ENCODE data around the gene HORMAD2. TPM values are rescaled to one million over a fixed set of nuclear protein-coding genes. Genes with fewer than 3 reads are reported as not detected.
"Not testable (repeated sequence)": the region's sequence is repeated elsewhere in the genome, so short reads cannot be mapped to it uniquely, and the experiment has no call there.

The HORMAD2 gene
- total RNA-seq, 1 experiment from 2014 or later, result not detected

GRCh38 chr22:30054764-30055069, 25.5 kb upstream of the HORMAD2 start:
- no peak for DNase-seq (ENCODE audit: extremely low read depth, low read depth)

- DNase-seq (ENCODE audit: extremely low read depth, low read depth), result no peak
Observed at GRCh38 chr22:30056015-30056414, 24.2 kb upstream of the HORMAD2 start.

GRCh38 chr22:30057375-30057774, 22.9 kb upstream of the HORMAD2 start:
- no peak for DNase-seq (ENCODE audit: extremely low read depth, low read depth)

GRCh38 chr22:30059346-30060020, 20.8 kb upstream of the HORMAD2 start:
- not testable (repeated sequence) for DNase-seq (ENCODE audit: extremely low read depth, low read depth)

DNA sequence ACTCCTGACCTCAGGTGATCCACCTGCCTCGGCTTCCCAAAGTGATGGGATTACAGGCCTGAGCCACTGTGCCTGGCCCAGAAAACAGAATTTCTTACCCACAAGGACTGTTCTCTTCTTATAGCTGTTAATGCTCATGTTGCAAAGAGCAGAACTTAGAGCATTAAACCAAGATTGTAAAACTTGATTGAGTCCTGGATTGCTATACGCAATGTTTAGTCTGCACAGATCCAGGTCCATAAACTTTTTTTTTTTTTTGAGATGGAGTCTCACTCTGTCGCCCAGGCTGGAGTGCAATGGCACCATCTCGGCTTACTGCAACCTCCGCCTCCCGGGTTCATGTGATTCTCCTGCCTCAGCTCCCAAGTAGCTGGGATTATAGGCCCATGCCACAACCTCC, 19.2 kb upstream of the HORMAD2 start:
- not testable (repeated sequence) for DNase-seq (ENCODE audit: extremely low read depth, low read depth)

- no peak for DNase-seq (ENCODE audit: extremely low read depth, low read depth)
Observed at GRCh38 chr22:30062259-30062658, 18.0 kb upstream of the HORMAD2 start.

DNA sequence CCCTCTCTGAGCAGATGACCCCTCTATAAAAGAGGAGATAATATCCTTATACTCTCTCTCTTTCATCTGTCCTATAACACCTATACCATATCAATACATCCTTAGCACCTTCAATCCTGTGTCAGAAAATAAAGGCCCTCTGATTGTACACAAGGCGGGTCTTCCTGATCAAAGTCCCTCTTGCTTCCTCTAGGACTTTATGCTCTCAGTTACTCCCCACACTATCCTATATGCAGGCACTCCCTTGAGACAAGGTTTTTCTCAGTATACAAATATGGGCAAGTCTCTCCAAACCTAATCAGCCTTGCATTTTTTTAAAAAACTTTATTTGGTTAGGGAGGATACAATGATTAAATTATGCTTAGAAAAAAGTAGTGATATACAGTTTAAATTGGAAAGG, 17.3 kb upstream of the HORMAD2 start:
- no peak for DNase-seq (ENCODE audit: extremely low read depth, low read depth)

DNA sequence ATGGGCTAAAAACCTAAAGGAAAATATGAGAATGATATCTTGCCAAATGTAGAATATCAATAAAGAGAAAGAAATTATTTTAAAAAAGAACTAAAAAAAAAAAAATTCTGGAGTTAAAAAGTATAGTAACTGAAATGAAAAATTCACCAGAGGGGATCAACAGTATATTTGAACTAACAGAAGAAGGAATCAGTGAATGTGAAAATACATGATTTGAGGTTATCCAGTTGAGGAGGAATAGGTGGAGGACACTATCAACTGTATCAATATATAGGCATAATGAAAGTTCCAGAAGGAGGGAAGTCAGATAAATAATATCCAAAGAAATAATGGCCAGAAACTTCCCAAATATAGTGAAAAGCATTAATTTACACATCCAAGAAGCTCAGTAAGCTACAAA, 16.1 kb upstream of the HORMAD2 start:
- no peak for DNase-seq (ENCODE audit: extremely low read depth, low read depth)

DNA sequence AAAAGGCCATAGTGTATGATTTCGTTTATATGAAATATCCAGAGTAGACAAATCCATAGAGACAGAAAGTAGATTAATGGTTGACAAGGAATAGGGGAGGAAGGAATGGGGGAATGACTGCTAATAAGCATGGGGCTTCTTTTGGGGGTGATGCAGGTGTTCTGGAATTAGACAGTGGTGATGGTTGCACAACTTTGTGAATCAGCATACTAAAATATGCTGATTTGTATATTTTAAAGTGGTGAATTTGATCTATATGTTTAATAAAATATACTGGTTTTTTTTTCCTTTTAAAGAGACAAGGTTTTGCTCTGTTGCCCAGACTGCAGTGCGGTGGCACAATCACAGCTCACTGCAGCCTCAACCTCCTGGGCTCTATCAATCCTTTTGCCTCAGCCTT, 6.5 kb upstream of the HORMAD2 start:
- no peak for DNase-seq (ENCODE audit: extremely low read depth, low read depth)

DNA sequence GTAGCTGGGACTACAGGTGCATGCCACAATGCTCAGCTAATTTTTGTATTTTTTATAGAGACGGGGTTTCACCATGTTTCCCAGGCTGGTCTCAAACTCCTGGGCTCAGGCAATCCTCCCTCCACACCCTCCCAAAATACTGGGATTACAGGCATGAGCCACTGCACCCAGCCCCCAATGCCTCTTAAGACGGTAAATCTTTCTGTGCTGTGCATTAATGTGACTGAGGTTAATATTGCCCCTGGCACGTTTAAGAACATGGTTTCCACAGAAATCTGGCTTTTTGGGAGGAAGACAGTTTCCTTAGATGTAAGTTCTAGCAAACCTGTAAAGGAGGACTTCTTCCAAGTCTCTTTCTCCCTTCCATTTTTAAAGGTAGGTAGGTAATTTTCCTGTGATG, 6.1 kb upstream of the HORMAD2 start:
- DNase-seq (ENCODE audit: extremely low read depth, low read depth), result no peak

DNA sequence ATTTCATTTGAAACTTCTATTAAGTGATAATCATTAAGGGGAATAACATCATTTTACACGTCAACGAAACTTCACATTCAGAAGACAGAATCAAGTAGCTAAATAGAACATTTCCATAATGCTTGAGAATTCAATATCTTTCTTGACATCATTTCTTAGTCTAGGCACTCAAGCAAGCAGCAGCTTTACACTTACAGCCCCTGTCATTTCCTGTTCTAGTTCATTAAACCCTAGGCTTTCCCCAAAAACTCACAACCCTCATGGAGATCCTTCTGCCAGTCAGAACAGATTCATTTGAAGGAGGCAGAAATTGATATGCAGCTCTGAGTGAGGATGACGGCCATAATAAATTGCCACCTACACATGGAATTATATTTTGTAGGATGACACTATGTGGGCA, 5.3 kb upstream of the HORMAD2 start:
- no peak for DNase-seq (ENCODE audit: extremely low read depth, low read depth)

- no peak for DNase-seq (ENCODE audit: extremely low read depth, low read depth)
Observed at GRCh38 chr22:30077279-30077880, 2.9 kb upstream of the HORMAD2 start.

DNA sequence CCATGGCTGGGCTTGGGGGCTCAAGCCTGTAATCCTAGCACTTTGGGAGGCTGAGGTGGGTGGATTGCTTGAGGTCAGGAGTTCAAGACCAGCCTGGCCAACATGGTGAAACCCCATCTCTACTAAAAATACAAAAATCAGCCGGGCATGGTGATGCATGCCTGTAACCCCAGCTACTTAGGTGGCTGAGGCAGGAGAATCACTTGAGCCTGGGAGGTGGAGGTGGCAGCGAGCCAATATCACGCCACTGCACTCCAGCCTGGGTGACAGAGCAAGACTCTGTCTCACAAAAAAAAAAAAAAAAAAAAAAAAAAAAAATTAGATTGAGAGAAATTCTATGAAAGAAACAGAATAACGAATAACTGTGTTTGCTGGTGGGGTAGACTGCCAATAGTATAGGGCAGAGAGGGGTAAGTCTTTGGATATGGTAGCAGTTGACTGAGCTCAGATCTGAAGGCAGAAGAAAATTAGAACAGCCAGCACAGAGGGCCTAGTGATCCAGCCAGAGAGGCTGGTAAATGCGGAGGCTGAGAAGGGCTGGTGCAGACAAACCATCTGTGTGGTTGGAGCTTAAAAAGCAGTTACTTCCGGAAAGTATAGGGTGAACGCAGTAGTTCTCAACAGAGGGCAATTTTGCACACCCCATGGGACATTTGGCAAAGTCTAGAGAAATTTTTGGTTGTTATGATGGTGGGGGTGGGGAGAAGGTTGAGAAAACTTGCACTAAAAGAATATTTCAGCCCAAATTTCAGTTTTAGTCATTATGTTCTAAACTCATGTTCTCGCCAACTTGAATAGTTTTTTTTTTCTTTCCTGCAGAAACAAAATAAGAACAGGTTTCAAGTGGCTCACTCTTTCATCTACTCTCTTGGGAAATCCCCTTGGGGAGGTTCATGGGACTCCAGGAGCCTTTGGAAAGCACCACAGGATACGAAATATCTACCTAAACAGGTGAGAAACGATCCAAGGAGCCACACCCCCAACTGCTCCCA, 1.6 kb upstream of the HORMAD2 start:
- DNase-seq (ENCODE audit: extremely low read depth, low read depth), result no peak

GRCh38 chr22:30080805-30081204, 541 bp downstream of the HORMAD2 start:
- DNase-seq (ENCODE audit: extremely low read depth, low read depth), result no peak

GRCh38 chr22:30086496-30086895, 6.2 kb downstream of the HORMAD2 start:
- no peak for DNase-seq (ENCODE audit: extremely low read depth, low read depth)

DNA sequence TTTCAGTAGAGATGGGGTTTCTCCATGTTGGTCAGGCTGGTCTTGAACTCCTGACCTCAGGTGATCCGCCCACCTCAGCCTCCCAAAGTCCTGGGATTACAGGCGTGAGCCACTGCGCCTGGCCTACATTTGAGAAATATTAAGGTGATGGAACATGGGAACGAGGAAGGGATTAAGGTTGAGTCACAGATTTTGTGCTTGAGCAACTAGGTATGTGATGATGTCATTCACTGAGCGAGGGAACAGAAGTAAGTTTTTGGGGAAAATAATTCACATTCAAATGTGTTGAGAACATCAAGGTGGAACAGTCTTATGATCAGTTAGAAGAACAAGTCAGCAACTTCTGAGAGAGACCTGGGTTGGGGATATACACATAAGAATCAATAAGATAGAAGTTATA, 6.8 kb downstream of the HORMAD2 start:
- not testable (repeated sequence) for DNase-seq (ENCODE audit: extremely low read depth, low read depth)

DNA sequence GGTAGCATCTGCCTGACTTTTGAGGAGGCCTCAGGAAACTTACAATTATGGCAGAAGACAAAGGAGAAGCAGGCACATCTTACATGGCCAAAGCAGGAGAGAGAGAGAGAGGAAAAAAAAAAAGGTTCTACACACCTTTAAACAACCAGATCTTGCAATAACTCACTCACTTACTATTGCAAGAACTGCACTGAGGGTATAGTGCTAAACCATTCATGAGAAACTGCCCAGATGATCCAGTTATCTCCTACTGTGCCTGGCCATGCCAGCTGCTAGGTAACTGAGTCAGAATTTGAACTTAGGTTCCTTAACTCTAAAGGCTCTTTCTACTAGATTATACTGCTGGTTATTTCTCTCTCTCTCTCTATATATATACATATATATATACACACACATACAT, 7.3 kb downstream of the HORMAD2 start:
- no peak for DNase-seq (ENCODE audit: extremely low read depth, low read depth)

- no peak for DNase-seq (ENCODE audit: extremely low read depth, low read depth)
Observed at GRCh38 chr22:30088468-30088867, 8.2 kb downstream of the HORMAD2 start.

GRCh38 chr22:30089655-30089974, 9.4 kb downstream of the HORMAD2 start:
- no peak for DNase-seq (ENCODE audit: extremely low read depth, low read depth)

GRCh38 chr22:30092686-30093085, 12.4 kb downstream of the HORMAD2 start:
- no peak for DNase-seq (ENCODE audit: extremely low read depth, low read depth)

DNA sequence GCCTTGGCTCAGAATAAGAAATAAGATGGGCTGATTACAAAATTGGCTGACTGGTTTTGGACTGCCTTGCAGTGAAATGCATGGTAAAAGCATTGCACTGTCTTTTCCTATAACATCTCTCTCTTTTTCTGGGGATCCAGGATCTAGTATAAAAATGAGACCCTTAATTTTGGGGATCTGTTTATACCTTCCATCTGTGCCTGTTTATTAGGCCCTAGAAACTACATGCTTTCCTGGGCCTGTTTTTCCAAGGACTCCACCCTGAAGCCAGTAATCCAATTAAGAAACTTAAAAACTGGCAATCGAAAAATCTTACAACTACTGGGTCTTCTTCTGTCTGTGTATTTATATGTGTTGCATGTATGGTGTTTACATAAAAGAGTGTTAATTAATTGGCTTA, 14.5 kb downstream of the HORMAD2 start:
- DNase-seq (ENCODE audit: extremely low read depth, low read depth), result no peak

GRCh38 chr22:30097861-30098260, 17.6 kb downstream of the HORMAD2 start:
- no peak for DNase-seq (ENCODE audit: extremely low read depth, low read depth)

Data from NCI-H460 (cell line).